ENCODE data around the gene BHLHE41.
A peak's percentile ranks its signal among the peaks of the same experiment; 100 is the strongest.

BHLHE41 gene

DNA sequence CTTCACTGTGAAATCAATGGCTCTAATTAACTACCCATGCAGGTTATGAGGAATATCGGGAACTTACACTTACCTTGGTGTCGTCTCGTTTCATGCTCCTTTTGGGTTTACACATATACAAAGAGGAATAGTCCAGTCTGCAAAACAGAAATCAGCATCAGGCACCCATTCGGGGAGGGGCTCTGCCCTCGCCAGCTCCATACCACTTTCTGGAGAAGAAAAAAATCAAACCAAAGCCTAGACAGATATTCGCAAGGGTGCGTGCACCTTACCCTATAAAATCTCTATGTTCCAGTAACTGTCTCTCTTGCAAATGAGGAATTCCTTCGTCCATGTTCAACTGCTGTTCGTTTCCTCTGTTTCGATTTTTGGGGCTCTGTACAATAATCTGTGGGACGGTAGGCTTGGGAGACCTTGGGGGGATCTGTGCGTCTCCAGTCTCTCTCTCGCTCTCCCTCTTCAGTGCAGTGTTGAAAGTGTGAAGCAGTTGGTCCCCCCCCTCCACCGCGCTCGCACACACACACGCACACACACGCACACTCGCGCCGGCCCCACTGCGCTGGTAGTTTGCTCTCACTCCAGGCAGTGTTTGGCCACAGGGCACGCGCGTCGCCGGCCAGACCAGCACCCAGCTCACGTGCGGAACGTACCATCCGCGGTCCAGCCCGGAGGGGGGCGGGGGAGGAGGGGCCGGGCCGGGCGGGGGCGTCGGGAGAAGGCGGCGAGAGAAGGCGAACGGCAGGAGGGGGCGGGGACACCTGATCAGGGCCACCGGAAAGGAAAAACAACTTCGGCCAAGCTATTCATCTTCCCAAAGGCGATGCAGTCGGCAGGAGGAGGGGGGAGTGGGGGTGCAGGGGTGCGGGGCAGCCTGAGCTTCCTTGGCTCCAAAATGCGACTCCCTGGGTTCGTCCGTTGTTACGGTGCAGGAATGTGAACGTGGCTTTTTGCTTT, at the start of gene BHLHE41:
BHLHE41 (minus strand) TSS at position 592 of the 954 bp plus-strand sequence; CDS start at position 334, 258 bp downstream.
- peak; percentile 18 for ATAC-seq
- no peak for TF ChIP-seq TCF4 (CRISPR knock-in tag; IDR thresholded peaks at IDR 0.05; ENCODE audit: borderline replicate concordance)
- no peak for TF ChIP-seq CSDC2 (CRISPR knock-in tag; IDR thresholded peaks at IDR 0.05)
- TF ChIP-seq, protein P1, sequence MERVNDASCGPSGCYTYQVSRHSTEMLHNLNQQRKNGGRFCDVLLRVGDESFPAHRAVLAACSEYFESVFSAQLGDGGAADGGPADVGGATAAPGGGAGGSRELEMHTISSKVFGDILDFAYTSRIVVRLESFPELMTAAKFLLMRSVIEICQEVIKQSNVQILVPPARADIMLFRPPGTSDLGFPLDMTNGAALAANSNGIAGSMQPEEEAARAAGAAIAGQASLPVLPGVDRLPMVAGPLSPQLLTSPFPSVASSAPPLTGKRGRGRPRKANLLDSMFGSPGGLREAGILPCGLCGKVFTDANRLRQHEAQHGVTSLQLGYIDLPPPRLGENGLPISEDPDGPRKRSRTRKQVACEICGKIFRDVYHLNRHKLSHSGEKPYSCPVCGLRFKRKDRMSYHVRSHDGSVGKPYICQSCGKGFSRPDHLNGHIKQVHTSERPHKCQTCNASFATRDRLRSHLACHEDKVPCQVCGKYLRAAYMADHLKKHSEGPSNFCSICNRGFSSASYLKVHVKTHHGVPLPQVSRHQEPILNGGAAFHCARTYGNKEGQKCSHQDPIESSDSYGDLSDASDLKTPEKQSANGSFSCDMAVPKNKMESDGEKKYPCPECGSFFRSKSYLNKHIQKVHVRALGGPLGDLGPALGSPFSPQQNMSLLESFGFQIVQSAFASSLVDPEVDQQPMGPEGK (CRISPR knock-in tag; IDR thresholded peaks at IDR 0.05; ENCODE audit: borderline replicate concordance), result no peak
- TF ChIP-seq, protein P2, sequence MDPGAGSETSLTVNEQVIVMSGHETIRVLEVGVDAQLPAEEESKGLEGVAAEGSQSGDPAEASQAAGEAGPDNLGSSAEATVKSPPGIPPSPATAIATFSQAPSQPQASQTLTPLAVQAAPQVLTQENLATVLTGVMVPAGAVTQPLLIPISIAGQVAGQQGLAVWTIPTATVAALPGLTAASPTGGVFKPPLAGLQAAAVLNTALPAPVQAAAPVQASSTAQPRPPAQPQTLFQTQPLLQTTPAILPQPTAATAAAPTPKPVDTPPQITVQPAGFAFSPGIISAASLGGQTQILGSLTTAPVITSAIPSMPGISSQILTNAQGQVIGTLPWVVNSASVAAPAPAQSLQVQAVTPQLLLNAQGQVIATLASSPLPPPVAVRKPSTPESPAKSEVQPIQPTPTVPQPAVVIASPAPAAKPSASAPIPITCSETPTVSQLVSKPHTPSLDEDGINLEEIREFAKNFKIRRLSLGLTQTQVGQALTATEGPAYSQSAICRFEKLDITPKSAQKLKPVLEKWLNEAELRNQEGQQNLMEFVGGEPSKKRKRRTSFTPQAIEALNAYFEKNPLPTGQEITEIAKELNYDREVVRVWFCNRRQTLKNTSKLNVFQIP (CRISPR knock-in tag; IDR thresholded peaks at IDR 0.05; ENCODE audit: borderline replicate concordance, low read depth), result no peak
- TF ChIP-seq, protein P3, sequence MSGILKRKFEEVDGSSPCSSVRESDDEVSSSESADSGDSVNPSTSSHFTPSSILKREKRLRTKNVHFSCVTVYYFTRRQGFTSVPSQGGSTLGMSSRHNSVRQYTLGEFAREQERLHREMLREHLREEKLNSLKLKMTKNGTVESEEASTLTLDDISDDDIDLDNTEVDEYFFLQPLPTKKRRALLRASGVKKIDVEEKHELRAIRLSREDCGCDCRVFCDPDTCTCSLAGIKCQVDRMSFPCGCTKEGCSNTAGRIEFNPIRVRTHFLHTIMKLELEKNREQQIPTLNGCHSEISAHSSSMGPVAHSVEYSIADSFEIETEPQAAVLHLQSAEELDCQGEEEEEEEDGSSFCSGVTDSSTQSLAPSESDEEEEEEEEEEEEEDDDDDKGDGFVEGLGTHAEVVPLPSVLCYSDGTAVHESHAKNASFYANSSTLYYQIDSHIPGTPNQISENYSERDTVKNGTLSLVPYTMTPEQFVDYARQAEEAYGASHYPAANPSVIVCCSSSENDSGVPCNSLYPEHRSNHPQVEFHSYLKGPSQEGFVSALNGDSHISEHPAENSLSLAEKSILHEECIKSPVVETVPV (CRISPR knock-in tag; IDR thresholded peaks at IDR 0.05), result no peak
- TF ChIP-seq ZNF8 (CRISPR knock-in tag; IDR thresholded peaks at IDR 0.05), result no peak
- TF ChIP-seq ZNF70 (CRISPR knock-in tag; IDR thresholded peaks at IDR 0.05), result no peak
- no peak for TF ChIP-seq TOX (CRISPR knock-in tag; IDR thresholded peaks at IDR 0.05; ENCODE audit: borderline replicate concordance)
- TF ChIP-seq ZFP3 (CRISPR knock-in tag; IDR thresholded peaks at IDR 0.05), result no peak
- no peak for TF ChIP-seq BACH2 (CRISPR knock-in tag; IDR thresholded peaks at IDR 0.05; ENCODE audit: borderline replicate concordance)
- TF ChIP-seq, protein P4, sequence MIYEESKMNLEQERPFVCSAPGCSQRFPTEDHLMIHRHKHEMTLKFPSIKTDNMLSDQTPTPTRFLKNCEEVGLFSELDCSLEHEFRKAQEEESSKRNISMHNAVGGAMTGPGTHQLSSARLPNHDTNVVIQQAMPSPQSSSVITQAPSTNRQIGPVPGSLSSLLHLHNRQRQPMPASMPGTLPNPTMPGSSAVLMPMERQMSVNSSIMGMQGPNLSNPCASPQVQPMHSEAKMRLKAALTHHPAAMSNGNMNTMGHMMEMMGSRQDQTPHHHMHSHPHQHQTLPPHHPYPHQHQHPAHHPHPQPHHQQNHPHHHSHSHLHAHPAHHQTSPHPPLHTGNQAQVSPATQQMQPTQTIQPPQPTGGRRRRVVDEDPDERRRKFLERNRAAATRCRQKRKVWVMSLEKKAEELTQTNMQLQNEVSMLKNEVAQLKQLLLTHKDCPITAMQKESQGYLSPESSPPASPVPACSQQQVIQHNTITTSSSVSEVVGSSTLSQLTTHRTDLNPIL (CRISPR knock-in tag; IDR thresholded peaks at IDR 0.05; ENCODE audit: low read depth), result no peak
- no peak for TF ChIP-seq ZNF565 (CRISPR knock-in tag; conservative IDR thresholded peaks at IDR 0.05; ENCODE audit: low read depth)

DNA sequence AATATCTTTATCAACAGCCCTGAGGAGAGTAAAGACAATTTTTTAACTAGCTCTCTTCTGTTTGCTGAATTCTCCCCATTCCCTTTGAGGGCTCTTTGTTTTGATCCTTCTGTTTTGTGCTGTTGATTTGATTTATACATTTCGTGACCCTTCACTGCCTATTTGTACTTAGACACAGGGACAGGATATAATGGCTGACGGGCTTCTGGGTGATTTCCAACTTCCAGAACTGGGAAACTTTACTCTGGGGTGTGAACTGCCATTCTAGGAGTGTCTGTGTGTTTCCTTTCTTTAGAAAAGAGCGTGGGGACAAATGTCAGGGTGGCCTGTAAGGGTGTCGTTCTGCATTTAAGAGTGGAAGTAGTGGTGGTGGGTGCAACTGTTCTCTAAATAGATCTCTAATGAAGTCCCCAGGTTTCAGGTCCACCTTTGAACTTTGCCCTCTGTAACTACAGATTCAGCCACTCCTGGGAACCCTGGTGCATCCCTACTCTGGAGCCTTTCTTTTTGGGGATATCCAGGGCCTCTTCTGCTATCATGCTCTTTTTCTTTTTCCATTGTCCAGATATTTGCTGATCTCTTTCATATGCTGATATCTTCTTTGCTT, 48.2 kb upstream of the BHLHE41 start:
- TF ChIP-seq TCF4 (CRISPR knock-in tag; IDR thresholded peaks at IDR 0.05; ENCODE audit: borderline replicate concordance), result no peak
- TF ChIP-seq OSR1 (CRISPR knock-in tag; IDR thresholded peaks at IDR 0.05), result no peak
- no peak for TF ChIP-seq RARB (CRISPR knock-in tag; IDR thresholded peaks at IDR 0.05)
- TF ChIP-seq ZNF8 (CRISPR knock-in tag; IDR thresholded peaks at IDR 0.05), result no peak
- TF ChIP-seq ZNF565 (CRISPR knock-in tag; conservative IDR thresholded peaks at IDR 0.05; ENCODE audit: low read depth), result no peak
- no peak for TF ChIP-seq PPARA (CRISPR knock-in tag; IDR thresholded peaks at IDR 0.05; ENCODE audit: borderline replicate concordance)
- TF ChIP-seq ESRRG (CRISPR knock-in tag; IDR thresholded peaks at IDR 0.05), result no peak
- no peak for ATAC-seq

DNA sequence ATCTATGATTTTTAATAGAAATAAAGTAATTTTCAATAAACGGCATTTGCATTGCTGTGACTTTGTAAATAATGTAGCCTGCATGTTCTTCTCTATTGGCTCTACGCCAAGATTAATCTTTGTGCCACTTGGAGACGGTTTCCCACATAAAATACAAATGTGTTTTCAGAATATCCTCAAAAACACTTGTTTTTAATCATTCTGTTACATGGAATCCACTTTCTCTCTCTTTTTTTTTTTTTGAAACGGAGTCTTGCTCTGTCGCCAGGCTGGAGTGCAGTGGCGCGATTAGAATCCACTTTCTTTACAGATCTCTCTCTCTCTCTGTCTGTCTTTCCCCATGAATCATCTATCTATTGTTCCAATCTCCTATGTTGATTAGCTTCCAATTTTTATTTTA, 47.7 kb upstream of the BHLHE41 start:
- no peak for ATAC-seq
- TF ChIP-seq ZNF8 (CRISPR knock-in tag; IDR thresholded peaks at IDR 0.05) (no peak), BACH2 (CRISPR knock-in tag; IDR thresholded peaks at IDR 0.05; ENCODE audit: borderline replicate concordance) (no peak), ZC3H10 (CRISPR knock-in tag; IDR thresholded peaks at IDR 0.05) (no peak), OSR1 (CRISPR knock-in tag; IDR thresholded peaks at IDR 0.05) (no peak), RARB (CRISPR knock-in tag; IDR thresholded peaks at IDR 0.05) (no peak)
- TF ChIP-seq, protein P4 (CRISPR knock-in tag; IDR thresholded peaks at IDR 0.05; ENCODE audit: low read depth), result no peak

DNA sequence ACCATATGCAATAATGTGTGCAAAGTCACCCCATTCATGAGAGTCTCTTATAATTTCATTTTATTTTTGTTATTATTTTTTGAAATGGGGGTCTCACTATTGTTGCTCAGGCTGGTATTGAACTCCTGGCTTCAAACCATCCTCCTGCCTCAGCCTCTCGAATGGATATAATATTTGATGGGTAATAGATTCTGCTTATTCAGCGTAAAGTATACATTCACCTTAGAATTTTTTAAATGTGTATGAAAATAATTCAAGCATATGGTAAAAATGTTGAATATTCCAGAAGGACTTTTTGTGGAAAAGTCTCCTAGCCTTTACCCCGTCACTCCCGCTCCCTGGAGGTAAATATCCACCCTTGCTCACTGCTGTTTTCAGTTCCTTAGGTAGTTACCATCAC, 47.2 kb upstream of the BHLHE41 start:
- TF ChIP-seq, protein P1 (CRISPR knock-in tag; IDR thresholded peaks at IDR 0.05; ENCODE audit: borderline replicate concordance), result no peak
- no peak for TF ChIP-seq TOX (CRISPR knock-in tag; IDR thresholded peaks at IDR 0.05; ENCODE audit: borderline replicate concordance)

More for the DNA sequence above, 47.2 kb upstream of the BHLHE41 start:
- no peak for ATAC-seq

All from SK-N-SH treated with all-trans-retinoic acid at 6 μM for 48 hours (cell line).